H54 (cell line): ENCODE results near the gene RABGAP1L.
A peak's percentile ranks its signal among the peaks of the same experiment; 100 is the strongest.
"Not testable (repeated sequence)": the region's sequence is repeated elsewhere in the genome, so short reads cannot be mapped to it uniquely, and the experiment has no call there.

Experiments
- DNase-seq: peaks from one replicate; pipeline ENCODE4 v3.0.0; 2011; ENCODE audit warnings: low spot score, mixed read lengths; ENCODE audit not compliant: insufficient read length
- FAIRE-seq: peaks from 3 replicates; lab custom pipeline; 2011; peaks lifted over from hg19 to GRCh38; lab: Jason Lieb, UNC
- POLR2A ChIP-seq: IDR thresholded peaks from 2 replicates; pipeline ENCODE4 v1.6.1; 2011; ENCODE audit warnings: low read depth, mild to moderate bottlenecking, low read length

RABGAP1L gene

GRCh38 chr1:174222166-174222949, 63.0 kb downstream of the RABGAP1L start:
- TF ChIP-seq POLR2A = no peak
- DNase-seq = peak; percentile 5
- FAIRE-seq = no peak

GRCh38 chr1:174224641-174225040, 65.3 kb downstream of the RABGAP1L start:
- FAIRE-seq (no peak), DNase-seq (no peak)
- no peak for TF ChIP-seq POLR2A

GRCh38 chr1:174225499-174226204, 66.3 kb downstream of the RABGAP1L start:
- FAIRE-seq = no peak
- TF ChIP-seq POLR2A = no peak
- no peak for DNase-seq

GRCh38 chr1:174230399-174230798, 71.1 kb downstream of the RABGAP1L start:
- DNase-seq = no peak
- TF ChIP-seq POLR2A = no peak
- FAIRE-seq = no peak

- DNase-seq (no peak), FAIRE-seq (no peak)
- no peak for TF ChIP-seq POLR2A
These were observed 73.4 kb downstream of the RABGAP1L start for GRCh38 chr1:174232761-174233160.

GRCh38 chr1:174238845-174239501, 79.7 kb downstream of the RABGAP1L start:
- not testable (repeated sequence) for FAIRE-seq, DNase-seq

GRCh38 chr1:174239541-174239940, 80.2 kb downstream of the RABGAP1L start:
- FAIRE-seq = no peak
- no peak for TF ChIP-seq POLR2A

GRCh38 chr1:174242856-174243255, 83.5 kb downstream of the RABGAP1L start:
- DNase-seq = no peak
- no peak for TF ChIP-seq POLR2A
- FAIRE-seq = no peak

More at GRCh38 chr1:174239541-174239940, 80.2 kb downstream of the RABGAP1L start:
- no peak for DNase-seq

GRCh38 chr1:174243451-174244000, 84.2 kb downstream of the RABGAP1L start:
- FAIRE-seq = no peak
- TF ChIP-seq POLR2A = no peak

GRCh38 chr1:174244017-174244416, 84.7 kb downstream of the RABGAP1L start:
- DNase-seq (no peak), FAIRE-seq (no peak)
- no peak for TF ChIP-seq POLR2A

More at GRCh38 chr1:174243451-174244000, 84.2 kb downstream of the RABGAP1L start:
- no peak for DNase-seq

GRCh38 chr1:174247472-174247871, 88.2 kb downstream of the RABGAP1L start:
- no peak for DNase-seq
- no peak for FAIRE-seq
- TF ChIP-seq POLR2A = no peak

- DNase-seq (no peak), FAIRE-seq (no peak)
- no peak for TF ChIP-seq POLR2A
These were observed 88.7 kb downstream of the RABGAP1L start for GRCh38 chr1:174248041-174248440.

GRCh38 chr1:174256386-174256785, 97.1 kb downstream of the RABGAP1L start:
- FAIRE-seq = not testable (repeated sequence)

GRCh38 chr1:174258148-174258550, 98.8 kb downstream of the RABGAP1L start:
- no peak for TF ChIP-seq POLR2A
- FAIRE-seq = peak; percentile 86
- DNase-seq = no peak

More at GRCh38 chr1:174256386-174256785, 97.1 kb downstream of the RABGAP1L start:
- not testable (repeated sequence) for DNase-seq
